T-helper 1 cell treated with Interleukin-12 subunit alpha and Interleukin-12 subunit beta and Interleukin-4 antibody, amounts not matched to agents 30 μg/mL and 1 μg/mL, for 36 hours (primary cell): Measurements from ENCODE around the gene VWA8.

Experiments used
- H3K27ac Mint-ChIP-seq: one replicate; pipeline ENCODE4 v1.8.0; 2021; ENCODE audit warnings: mild to moderate bottlenecking, mixed read lengths
- H3K27me3 Mint-ChIP-seq: one replicate; pipeline ENCODE4 v1.8.0; 2021; ENCODE audit warnings: low read depth, mixed read lengths
- H3K36me3 Mint-ChIP-seq: one replicate; pipeline ENCODE4 v1.8.0; 2021; ENCODE audit warnings: low read depth, mixed read lengths
- H3K4me1 Mint-ChIP-seq: one replicate; pipeline ENCODE4 v1.8.0; 2021; ENCODE audit warnings: low read depth, mixed read lengths
- H3K4me3 Mint-ChIP-seq: one replicate; pipeline ENCODE4 v1.8.0; 2021; ENCODE audit warnings: mild to moderate bottlenecking, moderate library complexity, mixed read lengths
- H3K9me3 Mint-ChIP-seq: one replicate; pipeline ENCODE4 v1.8.0; 2021; ENCODE audit warnings: mixed read lengths

Gene VWA8

GRCh38 chr13:41613471-41613870 lies 347.4 kb downstream of the VWA8 start:
- Mint-ChIP-seq H3K27ac (no peak overlapping the region), H3K4me1 (no peaks in the 10 kb centered on the region), H3K27me3 (no peaks in the 10 kb centered on the region), H3K9me3 (no peaks in the 10 kb centered on the region), H3K36me3 (peaks cover 8% of the 10 kb centered on the region), H3K4me3 (no peak overlapping the region)

DNA sequence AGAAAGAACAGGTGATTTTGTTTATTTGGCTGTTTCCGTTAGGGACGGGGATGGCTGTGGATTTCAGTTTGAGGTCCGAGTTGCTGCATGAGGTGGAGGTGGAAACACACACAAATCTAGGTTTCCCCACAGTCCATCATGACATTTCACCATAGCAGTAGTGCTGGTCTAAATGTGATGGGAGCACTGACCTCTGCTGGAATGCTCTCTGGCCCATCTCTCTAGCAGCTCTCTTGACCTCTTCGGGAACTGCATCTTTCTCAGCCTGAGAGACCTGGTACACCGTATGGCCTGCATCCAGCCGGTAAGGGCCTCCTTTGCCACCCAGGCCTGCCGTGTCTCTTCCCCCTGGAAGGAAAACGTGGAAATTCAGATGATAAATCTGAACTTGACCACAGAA lies 349.5 kb downstream of the VWA8 start:
- H3K36me3 Mint-ChIP-seq, result peaks cover 8% of the 10 kb centered on the region
- H3K9me3 Mint-ChIP-seq, result no peaks in the 10 kb centered on the region
- H3K4me1 Mint-ChIP-seq, result no peaks in the 10 kb centered on the region
- H3K4me3 Mint-ChIP-seq, result no peak overlapping the region
- H3K27ac Mint-ChIP-seq, result no peak overlapping the region
- no peaks in the 10 kb centered on the region for H3K27me3 Mint-ChIP-seq

DNA sequence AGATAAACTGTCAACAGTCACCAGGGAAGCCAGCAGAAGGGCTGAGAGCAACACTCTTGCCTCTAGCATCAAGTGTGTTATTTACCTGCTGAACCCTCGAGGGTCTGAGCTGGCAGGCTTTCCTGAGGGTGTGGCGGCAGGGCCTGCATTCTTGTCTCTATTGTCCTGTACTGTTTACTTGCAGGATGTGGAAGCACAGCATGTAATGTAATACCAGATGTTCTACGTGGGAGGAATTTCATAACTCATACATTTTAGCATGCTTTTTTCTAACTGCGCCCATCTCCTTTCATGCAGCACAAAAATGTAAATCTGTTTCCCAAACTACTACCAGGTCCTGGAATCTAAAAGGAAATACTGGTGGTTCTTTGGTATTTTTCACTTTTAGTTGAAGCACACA lies 350.5 kb downstream of the VWA8 start:
- no peaks in the 10 kb centered on the region for H3K27me3 Mint-ChIP-seq
- H3K27ac Mint-ChIP-seq, result no peak overlapping the region

GRCh38 chr13:41609828-41610227 lies 351.1 kb downstream of the VWA8 start:
- Mint-ChIP-seq H3K36me3 (peaks cover 11% of the 10 kb centered on the region), H3K27ac (no peak overlapping the region), H3K4me3 (no peak overlapping the region), H3K9me3 (no peaks in the 10 kb centered on the region), H3K27me3 (no peaks in the 10 kb centered on the region), H3K4me1 (no peaks in the 10 kb centered on the region)

More for the DNA sequence above, 350.5 kb downstream of the VWA8 start:
- Mint-ChIP-seq H3K4me3 (no peak overlapping the region), H3K4me1 (no peaks in the 10 kb centered on the region), H3K9me3 (no peaks in the 10 kb centered on the region), H3K36me3 (peaks cover 11% of the 10 kb centered on the region)

DNA sequence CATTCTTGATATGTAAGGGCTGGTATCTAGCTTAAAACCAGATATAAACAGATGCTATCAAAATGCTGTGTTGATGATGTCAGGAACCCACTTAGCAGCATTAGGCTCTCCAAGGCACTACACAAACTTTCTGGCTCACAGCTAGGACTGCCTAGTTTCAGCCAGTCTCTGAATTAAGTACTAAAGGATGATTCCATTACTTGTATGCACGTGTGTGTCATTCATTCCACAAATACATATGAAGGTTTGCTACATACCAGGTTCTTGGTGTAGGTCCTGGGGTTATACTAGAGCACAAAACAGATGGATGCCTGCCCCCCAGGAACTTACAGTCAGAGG lies 352.1 kb downstream of the VWA8 start:
- Mint-ChIP-seq H3K27me3 (no peaks in the 10 kb centered on the region), H3K9me3 (no peaks in the 10 kb centered on the region), H3K4me3 (no peak overlapping the region), H3K4me1 (no peaks in the 10 kb centered on the region), H3K36me3 (peaks cover 8% of the 10 kb centered on the region), H3K27ac (no peak overlapping the region)

- H3K4me1 Mint-ChIP-seq, result no peaks in the 10 kb centered on the region
- no peaks in the 10 kb centered on the region for H3K27me3 Mint-ChIP-seq
- H3K4me3 Mint-ChIP-seq, result no peak overlapping the region
- H3K36me3 Mint-ChIP-seq, result peaks cover 10% of the 10 kb centered on the region
- no peaks in the 10 kb centered on the region for H3K9me3 Mint-ChIP-seq
- H3K27ac Mint-ChIP-seq, result no peak overlapping the region
These were observed 352.6 kb downstream of the VWA8 start for GRCh38 chr13:41608111-41608838.

DNA sequence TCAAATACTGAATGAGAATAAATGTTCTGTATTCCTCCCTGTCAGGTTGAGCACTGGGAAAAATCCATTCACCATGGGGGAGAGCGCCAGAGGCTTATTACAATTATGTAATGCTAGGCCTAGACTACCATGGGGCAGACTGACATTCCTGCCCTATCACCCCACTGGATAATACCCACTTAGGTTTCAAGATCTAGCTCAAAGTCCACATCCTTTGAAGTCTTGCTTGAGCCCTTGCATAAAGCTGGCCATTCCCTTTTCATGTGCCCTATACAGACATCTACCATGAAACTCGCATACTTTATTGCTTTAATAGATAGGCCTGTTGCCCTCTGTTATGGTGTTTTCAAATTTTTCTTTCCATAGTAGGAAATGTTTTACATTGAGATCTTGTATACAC lies 354.3 kb downstream of the VWA8 start:
- no peaks in the 10 kb centered on the region for H3K27me3 Mint-ChIP-seq
- no peak overlapping the region for H3K27ac Mint-ChIP-seq
- peaks cover 12% of the 10 kb centered on the region for H3K36me3 Mint-ChIP-seq
- no peaks in the 10 kb centered on the region for H3K4me1 Mint-ChIP-seq
- H3K9me3 Mint-ChIP-seq, result no peaks in the 10 kb centered on the region
- H3K4me3 Mint-ChIP-seq, result no peak overlapping the region

DNA sequence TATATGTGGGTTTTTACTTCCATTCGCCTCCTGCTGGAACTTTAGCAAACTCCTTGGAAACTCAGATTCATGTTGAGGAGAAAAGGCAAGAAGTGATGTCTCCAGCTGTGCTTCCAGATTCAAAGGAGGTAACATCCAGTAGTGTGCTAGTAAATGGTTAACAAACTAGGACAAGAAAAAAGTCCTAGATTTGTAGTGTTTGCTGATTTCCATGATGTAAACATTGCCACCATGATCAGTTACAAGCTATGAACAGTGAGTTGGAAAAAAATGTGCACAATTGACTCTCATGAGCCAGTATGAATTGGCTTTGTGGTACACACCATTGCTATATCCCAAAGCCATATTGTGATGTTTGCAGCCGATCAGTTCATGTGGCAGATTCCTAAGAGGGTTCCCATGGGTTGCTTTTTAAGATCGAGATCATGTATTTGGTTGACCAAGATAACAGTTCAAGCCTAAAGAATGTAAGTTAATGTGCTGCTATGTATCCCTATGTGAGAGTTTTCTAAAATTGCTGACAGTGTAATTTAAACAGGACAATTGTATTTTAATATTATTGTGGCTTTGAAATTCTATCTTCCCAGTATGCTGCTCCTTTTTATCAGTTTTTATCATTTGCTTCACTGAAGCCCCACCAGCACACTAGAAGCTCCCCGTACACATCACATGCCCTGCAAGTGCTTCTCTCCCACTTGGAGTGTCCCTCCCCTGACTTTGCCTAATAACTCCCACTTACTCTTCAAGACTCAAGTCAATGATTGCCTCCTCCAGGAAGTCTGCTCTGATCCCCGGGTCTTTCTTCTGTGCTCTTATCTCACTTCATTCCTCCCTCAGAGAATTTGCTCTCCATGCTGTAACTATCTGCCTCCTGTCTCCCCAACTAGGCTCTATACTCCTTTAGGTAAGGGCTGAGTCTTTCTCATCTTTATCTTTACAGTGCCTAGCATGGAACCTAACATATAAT lies 355.3 kb downstream of the VWA8 start:
- Mint-ChIP-seq H3K4me3 (no peak overlapping the region), H3K9me3 (no peaks in the 10 kb centered on the region), H3K36me3 (peaks cover 16% of the 10 kb centered on the region), H3K27me3 (no peaks in the 10 kb centered on the region), H3K27ac (no peak overlapping the region), H3K4me1 (peaks cover 2% of the 10 kb centered on the region)

- Mint-ChIP-seq H3K36me3 (peaks cover 12% of the 10 kb centered on the region), H3K9me3 (no peaks in the 10 kb centered on the region), H3K27me3 (no peaks in the 10 kb centered on the region), H3K27ac (no peak overlapping the region), H3K4me3 (no peak overlapping the region), H3K4me1 (peaks cover 2% of the 10 kb centered on the region)
These were observed 357.0 kb downstream of the VWA8 start for GRCh38 chr13:41603917-41604316.

DNA sequence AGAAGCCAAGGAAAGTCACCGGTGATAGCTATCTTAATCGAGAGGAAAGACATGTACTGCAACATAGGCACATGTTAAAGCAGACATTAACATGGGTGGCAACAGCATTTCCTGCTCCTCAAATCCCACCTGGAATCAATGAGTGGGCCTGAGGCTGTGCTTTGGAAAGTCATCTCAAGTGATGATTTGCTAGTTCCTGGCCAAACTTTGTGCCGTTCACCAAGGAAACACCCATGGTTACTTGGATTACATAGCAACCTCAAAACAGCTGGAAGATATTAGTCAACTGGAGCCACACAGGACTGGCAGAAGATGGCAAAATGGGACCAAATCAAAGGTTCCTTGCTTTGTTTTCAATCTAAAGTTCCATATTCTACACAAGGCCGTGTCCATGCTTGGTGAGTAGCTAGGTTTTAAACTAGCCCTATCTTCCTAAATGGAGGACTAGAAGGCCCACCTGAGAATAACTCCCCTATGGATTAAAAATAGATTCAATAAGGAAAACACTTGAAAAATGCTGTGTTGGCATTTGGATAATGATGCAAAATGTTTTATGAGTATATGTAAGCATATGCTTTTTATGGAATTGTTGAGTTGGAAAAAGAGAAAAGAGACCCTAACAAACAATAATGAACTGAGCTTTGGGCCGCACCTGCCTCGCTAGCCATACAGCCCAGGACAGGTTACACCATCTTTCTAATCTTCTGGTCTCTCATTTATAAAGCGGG lies 359.0 kb downstream of the VWA8 start:
- peaks cover 2% of the 10 kb centered on the region for H3K4me1 Mint-ChIP-seq
- H3K27me3 Mint-ChIP-seq, result no peaks in the 10 kb centered on the region
- no peaks in the 10 kb centered on the region for H3K9me3 Mint-ChIP-seq
- H3K27ac Mint-ChIP-seq, result no peak overlapping the region
- peaks cover 12% of the 10 kb centered on the region for H3K36me3 Mint-ChIP-seq
- H3K4me3 Mint-ChIP-seq, result no peak overlapping the region

DNA sequence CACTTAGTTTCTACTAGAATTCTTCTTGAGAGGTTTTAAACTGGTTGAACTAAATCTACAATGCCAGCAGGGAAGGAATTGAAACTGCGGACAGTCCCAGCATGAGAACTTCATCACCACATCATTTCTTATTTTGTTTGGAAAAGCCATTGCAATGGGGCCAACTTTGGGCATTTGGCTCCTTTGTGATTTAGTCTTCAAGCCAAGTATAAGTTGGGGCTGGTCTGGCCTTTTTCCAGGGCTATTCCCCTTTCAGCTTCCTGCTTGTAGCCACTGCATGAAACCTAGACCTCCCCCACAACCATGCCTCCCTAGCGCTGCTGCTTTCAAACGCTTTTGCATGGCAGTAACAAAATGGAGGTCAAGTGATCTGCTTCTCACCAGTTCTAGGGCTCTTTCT lies 361.3 kb downstream of the VWA8 start:
- Mint-ChIP-seq H3K27me3 (no peaks in the 10 kb centered on the region), H3K4me3 (no peak overlapping the region), H3K9me3 (no peaks in the 10 kb centered on the region), H3K4me1 (peaks cover 4% of the 10 kb centered on the region), H3K36me3 (peaks cover 8% of the 10 kb centered on the region), H3K27ac (no peak overlapping the region)

GRCh38 chr13:41597348-41598041 lies 363.4 kb downstream of the VWA8 start:
- Mint-ChIP-seq H3K9me3 (no peaks in the 10 kb centered on the region), H3K27me3 (no peaks in the 10 kb centered on the region), H3K36me3 (peaks cover 6% of the 10 kb centered on the region), H3K4me3 (no peak overlapping the region), H3K4me1 (peaks cover 4% of the 10 kb centered on the region), H3K27ac (no peak overlapping the region)

GRCh38 chr13:41596190-41596589 lies 364.7 kb downstream of the VWA8 start:
- Mint-ChIP-seq H3K27ac (no peak overlapping the region), H3K4me1 (peaks cover 4% of the 10 kb centered on the region), H3K36me3 (peaks cover 6% of the 10 kb centered on the region)

GRCh38 chr13:41595298-41595697 lies 365.6 kb downstream of the VWA8 start:
- Mint-ChIP-seq H3K27me3 (no peaks in the 10 kb centered on the region), H3K4me3 (no peak overlapping the region), H3K9me3 (no peaks in the 10 kb centered on the region), H3K27ac (no peak overlapping the region), H3K4me1 (peaks cover 4% of the 10 kb centered on the region), H3K36me3 (peaks cover 8% of the 10 kb centered on the region)

More at GRCh38 chr13:41596190-41596589, 364.7 kb downstream of the VWA8 start:
- Mint-ChIP-seq H3K4me3 (no peak overlapping the region), H3K27me3 (no peaks in the 10 kb centered on the region), H3K9me3 (no peaks in the 10 kb centered on the region)
